ENCODE results near the gene ANXA4.

The ANXA4 gene

DNA sequence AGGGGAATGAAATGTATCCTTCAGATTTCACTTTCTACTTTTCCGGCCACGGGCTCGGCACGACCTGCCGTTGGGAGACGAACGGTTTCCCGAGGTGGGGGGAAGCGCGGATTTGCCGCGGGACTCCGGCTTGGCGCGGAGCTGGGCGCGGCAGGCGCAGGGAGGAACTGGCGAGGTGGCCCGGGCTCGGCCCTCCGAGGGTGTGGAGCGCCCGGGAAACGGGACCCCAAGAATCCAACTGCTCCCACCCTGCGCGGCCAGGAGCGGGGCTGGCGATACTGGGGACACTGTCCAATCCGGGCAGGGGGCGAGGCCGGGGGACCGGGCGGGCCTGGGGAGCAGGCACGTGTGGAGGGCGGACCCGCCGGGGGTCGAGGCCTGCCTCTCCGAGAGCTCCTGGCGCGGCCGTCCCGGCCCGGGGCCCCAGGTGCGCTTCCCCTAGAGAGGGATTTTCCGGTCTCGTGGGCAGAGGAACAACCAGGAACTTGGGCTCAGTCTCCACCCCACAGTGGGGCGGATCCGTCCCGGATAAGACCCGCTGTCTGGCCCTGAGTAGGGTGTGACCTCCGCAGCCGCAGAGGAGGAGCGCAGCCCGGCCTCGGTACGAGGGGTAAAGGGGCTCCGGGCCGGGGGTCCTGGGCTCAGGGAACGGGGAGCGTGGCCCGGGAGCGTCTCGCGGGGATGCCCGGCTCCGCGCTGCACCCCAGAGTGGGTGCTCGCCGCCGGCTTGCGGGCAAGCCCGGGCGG, at the start of gene ANXA4:
Gene ANXA4, plus strand, starts transcription at position 560 of the 747 bp plus-strand sequence. CDS start 39,432 bp downstream, outside the sequence.
- peak; percentile 80 for DNase-seq (ENCODE audit: low read depth)

GRCh38 chr2:69692424-69692823, 49.5 kb upstream of the ANXA4 start:
- peak; percentile 81 for DNase-seq (ENCODE audit: low read depth)

DNA sequence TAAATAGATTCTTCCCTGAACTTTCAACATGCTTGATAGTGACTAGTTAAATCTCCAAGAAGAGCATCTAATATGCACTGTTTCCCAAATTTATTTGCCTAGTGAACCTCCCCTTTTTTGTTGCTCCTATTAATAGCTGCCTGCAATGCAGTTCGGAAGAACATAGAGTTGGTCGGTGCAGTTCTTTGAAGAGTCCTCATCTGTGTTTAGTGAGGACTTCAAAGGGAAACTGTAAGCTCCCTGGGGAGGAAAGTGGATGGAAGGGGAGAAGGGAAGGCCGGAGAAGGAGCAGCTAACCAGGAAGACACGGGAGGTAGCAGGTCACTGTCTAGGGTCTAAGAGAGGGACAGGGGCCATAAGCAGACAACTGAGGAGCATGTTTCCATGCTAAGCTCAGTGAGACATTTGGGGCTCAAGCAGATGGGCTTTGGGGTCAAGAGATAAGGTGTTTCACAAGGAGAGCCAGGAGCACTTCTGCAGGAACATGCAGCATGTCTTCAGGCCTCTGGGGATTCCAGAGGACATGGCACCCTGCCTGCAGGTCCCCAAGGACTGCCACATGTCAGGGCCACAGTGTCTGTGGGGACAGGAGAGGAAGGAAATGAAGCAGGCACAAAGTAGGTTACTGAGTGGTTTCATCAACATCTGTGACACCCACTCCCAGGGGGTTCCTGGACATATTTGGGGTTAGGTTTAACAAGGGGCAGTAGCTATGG, 48.7 kb upstream of the ANXA4 start:
- no peak for DNase-seq (ENCODE audit: low read depth)

GRCh38 chr2:69693775-69694450, 48.0 kb upstream of the ANXA4 start:
- no peak for DNase-seq (ENCODE audit: low read depth)

GRCh38 chr2:69694894-69695849, 46.8 kb upstream of the ANXA4 start:
- DNase-seq (ENCODE audit: low read depth) = peak; percentile 88

DNA sequence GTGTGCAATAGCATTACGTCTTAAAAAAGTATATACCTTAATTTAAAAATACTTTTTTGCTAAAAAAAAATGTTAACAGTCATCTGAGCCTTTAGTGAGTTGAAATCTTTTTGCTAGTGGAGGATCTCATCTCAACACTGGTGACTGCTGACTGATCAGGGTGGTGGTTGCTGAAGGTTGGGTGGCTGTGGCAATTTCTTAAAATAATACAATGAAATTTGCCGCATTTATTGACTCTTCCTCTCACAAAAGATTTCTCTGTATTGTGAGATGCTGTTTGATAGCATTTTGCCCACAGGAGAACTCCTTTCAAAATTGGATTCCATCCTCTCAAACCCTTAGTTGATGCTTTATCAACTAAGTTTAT, 46.1 kb upstream of the ANXA4 start:
- no peak for DNase-seq (ENCODE audit: low read depth)

GRCh38 chr2:69700381-69700780, 41.6 kb upstream of the ANXA4 start:
- DNase-seq (ENCODE audit: low read depth) = no peak

DNA sequence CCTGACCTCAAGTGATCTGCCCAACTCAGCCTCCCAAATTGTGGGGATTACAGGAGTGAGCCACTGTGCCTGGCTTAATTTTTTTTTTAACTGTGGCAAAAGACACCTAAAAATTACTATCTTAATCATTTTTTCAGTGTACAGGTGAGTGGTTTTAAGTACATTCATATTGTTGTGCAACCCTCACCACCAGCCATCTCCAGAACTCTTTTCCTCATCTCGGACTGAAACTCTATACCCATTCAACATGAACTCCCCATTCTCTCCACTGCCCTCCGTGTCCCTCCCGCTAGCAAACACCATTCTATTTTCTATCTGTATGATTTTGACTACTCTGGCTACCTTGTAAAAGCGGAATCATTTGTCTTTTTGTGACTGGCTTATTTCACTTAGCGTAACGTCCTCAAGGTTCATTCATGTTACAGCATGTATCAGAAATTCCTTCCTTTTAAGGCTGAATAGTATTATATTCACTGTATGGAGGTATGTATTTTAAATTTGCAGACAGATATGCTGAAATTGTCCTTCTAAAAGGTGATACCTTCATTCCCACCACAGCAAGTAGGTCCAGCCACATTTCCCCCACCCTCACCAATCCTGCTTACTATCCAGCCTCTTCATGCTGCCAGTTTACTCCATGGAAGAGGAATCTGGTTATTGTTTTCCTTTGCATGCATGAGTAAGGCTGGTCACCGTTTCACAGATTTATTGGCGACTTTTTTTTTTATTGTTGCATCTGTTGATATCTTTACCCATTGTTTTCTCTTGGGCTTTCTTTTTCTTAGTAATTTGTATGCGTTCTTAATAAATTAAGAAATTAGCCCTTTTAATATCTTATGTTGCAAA, 40.6 kb upstream of the ANXA4 start:
- peak; percentile 15 for DNase-seq (ENCODE audit: low read depth)

DNA sequence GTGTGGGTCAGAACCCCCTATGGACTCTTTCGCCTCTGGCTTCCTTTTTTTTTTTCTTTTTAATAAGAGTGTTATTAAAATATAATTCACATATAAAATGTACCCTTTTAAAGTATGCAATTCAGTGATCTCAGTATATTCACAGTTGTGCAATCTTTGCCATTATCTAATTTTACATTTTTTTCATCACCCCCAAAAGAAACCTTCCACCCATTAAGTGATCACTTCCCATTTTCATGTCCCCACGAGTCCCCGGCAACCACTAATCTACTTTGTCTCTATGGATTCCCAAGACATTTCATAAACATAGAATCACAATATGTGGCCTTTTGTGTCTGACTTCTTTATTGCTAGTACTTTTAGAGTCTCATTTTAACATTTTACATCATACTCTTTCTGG, 38.7 kb upstream of the ANXA4 start:
- DNase-seq (ENCODE audit: low read depth) = no peak

DNA sequence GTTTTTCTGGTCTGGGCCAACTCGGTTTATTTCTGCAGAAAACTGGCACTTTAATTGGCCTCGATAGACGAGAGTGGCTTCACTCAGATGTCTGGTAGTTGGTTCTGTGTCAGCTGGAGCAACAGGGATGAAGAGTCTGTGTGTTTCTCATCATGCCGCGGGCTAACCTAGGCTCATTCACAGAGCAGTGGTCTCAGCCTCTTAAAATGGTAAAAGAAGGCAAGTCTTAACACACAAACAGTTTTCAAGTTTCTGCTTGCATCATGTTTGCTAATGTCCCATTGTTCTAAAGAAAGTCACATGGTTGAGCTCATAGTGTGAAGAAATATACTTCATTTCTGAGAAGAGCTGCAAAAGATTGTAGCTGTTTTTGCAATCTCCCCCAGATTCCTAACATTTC, 37.5 kb upstream of the ANXA4 start:
- no peak for DNase-seq (ENCODE audit: low read depth)

DNA sequence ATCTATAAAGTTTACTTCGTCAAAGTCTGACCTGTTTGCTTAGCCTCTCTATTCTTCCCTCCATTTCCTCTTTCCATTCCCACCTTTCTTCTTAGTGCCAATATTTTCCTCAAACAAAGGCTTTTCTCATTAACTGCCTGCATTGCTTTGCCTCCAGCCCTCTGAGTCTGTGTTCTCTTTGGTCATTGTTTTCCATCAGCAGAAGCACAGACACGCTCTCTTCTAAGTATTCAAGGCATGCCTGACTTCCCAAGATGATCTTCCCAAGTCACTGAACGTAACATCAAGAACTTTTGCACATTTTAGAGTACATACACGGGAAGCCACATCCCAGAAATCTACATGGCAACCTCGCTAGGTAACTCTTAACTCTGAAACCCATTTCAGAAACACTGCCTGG, 32.6 kb upstream of the ANXA4 start:
- peak; percentile 43 for DNase-seq (ENCODE audit: low read depth)

DNA sequence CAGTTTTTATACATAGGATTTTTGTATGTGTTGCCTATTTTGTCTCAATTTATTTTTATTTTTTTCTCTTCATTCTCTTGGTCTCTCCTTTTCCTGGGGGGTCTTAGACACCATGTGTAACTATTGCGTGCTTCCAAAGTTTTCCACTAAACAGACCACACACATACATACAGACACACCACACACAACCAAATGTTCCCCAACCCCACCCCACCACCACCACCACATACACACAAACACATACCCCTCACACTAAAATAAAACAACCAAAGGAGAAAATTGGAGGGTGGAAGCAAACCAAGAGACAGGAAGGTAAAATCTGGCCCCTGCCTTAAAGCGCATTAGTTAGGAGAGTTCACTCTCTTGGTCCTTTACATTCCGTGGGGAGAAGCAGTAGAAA, 30.0 kb upstream of the ANXA4 start:
- DNase-seq (ENCODE audit: low read depth) = no peak

DNA sequence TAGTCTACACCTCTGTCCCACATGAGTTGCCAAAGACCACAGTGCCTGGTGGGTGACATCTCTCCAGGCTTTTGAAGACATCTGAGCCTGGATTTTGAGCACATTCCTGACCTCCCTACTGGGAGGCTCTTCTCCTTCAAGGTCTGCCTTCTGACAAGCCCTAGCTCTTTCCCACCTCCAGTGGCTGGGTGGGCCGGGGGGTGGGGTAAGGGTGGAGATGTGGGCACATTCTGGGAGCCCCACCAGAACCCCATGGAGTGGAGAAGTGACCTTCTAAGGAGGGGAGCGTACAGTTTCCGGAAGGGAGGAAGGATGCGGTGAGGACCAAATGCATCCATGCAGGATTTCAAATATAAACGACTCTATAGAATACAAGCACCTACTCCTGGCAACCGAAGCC, 27.9 kb upstream of the ANXA4 start:
- no peak for DNase-seq (ENCODE audit: low read depth)

DNA sequence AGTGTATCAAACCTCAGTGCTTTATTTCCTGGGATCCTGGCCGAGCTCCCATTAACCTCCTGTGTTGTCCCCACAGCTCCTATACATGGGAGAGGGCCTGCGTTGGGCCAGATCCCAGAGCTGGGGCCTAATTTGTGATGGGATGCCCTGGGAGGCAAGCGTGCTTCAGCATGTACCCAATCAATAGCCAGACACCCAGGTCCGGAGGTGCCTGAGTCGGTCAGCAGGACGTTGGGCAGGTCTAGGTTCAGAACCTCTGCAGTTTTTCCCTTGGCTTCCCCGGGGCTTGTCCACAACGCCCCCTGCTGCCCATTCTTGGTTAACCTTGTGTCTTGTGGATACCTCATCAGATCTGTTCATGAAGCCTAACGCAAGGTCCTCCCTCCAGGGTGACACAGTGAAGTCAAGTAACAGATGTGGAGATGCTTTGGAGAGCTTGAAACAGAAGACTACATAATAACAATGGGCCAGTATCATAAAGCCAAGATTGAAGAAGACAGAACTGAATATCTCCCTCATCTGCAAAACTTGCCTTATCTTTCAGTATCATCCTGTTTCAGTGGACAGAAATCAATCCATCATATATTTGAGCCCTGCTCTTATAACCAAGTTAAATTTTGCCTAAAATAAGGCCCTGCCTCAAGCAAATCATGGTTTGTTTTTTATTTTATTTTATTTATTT, 27.3 kb upstream of the ANXA4 start:
- DNase-seq (ENCODE audit: low read depth) = peak; percentile 84

GRCh38 chr2:69715964-69716363, 26.0 kb upstream of the ANXA4 start:
- DNase-seq (ENCODE audit: low read depth) = peak; percentile 76

DNA sequence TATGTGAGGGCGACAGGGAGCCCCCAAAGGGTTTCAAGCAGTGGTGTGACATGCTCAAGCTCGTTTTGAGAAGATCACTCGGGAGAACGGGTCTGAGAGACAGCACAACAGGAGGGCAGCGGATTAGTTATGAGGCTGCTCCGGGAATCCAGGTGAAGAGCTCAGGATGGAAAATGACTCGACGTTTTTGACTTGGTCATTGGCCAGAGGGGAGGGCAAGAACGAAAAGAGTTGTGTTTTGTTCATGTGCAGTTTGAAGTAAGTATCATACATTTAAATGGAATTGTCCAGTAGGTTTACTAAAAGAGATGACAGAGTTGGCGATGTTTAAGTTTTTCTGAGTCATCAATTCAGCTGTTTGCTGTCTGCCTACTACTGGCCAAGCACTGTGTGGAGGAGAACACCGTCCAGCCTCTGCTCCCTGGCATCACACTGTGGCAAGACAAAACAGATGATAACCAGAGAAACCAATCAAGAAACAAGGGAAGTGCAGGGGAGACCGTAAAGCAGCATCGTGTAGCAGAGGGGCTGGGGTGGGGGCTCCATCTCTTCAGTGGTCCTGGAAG, 25.3 kb upstream of the ANXA4 start:
- DNase-seq (ENCODE audit: low read depth) = peak; percentile 60

DNA sequence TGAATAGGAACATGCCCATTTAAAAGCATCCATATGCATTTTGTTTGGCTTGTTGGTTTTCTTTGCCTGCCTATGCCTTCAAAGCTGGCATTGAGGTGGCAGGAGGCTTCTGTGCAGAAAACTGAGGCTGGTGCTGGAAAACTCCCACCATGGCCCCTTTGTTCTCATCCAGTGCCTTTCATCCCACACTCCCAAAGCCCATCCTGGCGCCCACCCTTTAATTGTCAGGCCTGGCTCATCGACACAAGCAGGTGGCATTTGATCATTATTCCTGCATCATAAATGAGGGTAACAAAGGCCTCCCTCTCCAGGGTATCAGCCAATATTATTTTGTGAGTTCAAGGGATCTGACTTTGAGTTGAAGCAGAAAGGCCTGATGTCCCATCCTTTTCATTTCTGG, 24.7 kb upstream of the ANXA4 start:
- no peak for DNase-seq (ENCODE audit: low read depth)

- DNase-seq (ENCODE audit: low read depth) = peak; percentile 64
Observed at GRCh38 chr2:69717861-69718273, 24.1 kb upstream of the ANXA4 start.

DNA sequence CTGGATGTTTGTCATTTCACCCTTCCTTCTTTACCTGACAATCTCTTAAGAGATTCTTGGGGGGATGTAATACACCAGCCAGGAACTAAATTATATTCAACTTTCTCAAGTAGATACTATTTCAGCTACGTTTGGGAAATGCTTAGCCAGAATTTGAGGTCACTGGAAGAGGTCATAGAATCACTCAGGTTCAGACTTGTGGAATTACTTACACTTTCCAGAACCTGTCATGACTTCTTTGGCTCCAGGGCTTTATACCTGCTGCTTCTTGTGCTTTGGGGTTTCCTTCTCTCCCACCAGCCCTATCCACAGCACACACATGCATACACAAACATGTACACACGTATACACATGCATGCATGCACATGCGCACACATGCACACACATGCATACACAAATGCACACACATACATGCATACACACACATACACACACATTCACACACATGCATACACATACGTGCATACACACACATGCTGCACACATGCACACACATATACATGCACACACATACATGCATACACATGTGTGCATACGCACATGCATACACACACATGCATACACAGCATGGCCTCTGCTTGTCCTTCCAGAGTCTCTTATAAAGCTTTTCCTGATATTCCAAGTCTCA, 23.5 kb upstream of the ANXA4 start:
- DNase-seq (ENCODE audit: low read depth) = no peak

DNA sequence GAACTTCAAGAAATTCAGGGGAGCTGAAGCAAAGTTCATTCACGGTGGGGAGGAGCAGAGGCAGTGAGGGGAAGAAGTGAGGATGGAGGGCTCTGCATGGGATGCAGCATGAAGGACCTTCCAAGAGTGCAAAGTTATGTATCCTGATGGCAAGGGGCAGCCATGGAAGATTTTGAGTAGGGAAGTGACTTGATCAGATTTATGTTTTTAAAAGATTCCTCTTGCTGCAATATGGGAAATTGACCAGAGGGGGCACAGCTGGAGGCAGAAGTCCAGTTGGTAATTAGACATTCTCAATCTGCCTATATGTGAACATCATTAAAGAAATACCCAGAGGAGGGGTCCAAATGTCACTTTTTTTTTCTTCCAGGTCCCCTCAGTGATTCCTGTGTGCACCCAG, 21.5 kb upstream of the ANXA4 start:
- no peak for DNase-seq (ENCODE audit: low read depth)
